ENCODE results near the gene DRC7. TPM values are rescaled to one million over a fixed set of nuclear protein-coding genes. Genes with fewer than 3 reads are reported as not detected.

The DRC7 gene
- total RNA-seq, 2 donors from 2014 or later = not detected

DNA sequence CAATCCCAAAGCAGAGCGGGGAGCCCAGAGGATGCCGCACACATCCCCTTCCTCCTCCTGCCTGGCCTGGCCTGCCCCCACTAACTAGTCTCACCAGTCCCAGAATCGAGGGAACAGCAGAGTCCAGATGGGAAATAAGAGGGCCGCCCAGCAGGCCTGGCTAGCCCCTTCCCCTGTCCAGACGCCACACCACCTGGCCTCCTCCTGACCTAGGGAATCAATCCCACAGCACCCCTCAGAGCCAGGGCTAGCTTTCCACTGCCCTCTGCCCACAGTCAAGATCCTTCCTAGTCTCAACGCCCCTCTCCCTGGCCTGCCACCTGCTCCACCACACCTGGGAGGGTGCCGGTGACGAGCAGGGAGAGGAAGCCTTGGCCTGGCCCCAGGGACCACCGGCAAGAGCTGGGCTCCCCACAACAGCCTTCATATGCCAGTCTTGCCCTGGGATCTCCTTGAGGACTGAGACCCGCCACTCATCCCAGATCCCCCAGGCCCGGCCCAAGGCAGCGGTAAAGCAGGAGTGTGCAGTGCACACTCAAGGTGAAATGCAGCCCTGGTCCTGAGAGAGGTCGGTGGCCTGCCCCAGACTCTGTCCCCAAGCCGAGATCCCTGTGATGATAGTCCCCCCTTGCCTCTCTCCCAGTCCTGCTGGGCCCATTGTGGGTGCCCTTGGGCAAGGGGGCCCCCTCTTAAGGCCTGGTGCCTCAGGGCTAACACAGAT is 68.8 kb downstream of the DRC7 start:
- no peak overlapping the region for H3K27ac ChIP-seq
- H3K36me3 ChIP-seq = no peaks in the 10 kb centered on the region

DNA sequence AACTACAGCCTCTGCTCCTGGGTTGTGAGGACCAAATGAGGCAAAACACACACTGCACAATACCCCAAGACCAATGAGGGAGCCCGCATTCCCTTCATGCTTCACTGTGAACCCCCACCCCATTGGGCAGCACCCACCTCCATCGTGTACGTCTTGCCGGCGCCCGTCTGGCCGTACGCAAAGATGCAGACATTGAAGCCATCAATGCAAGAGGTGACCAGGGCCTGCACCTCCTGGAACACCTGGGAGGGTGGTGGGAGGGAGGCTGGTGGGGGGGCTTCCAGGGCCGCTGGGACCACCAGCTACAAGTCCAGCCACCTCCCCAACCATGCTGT is 69.4 kb downstream of the DRC7 start:
- no peak for DNase-seq
- TF ChIP-seq CTCF (IDR thresholded peaks at IDR 0.05) = no peak
- no peaks in the 10 kb centered on the region for H3K4me1 ChIP-seq
- H3K27ac ChIP-seq = no peak overlapping the region
- H3K9ac ChIP-seq (ENCODE audit: low read depth in 2 of 2, low read length in 2 of 2) = no peak overlapping the region
- H3K27me3 ChIP-seq = no peaks in the 10 kb centered on the region
- H3K9me3 ChIP-seq = no peaks in the 10 kb centered on the region
- intact Hi-C loops (cut with DNase I) = no loop called here
- no peaks in the 10 kb centered on the region for H3K36me3 ChIP-seq
- no peak overlapping the region for H3K4me3 ChIP-seq

More for the DNA sequence above, 68.8 kb downstream of the DRC7 start:
- Histone ChIP-seq H3K9ac (ENCODE audit: low read depth in 2 of 2, low read length in 2 of 2) (no peak overlapping the region), H3K4me3 (no peak overlapping the region), H3K9me3 (no peaks in the 10 kb centered on the region), H3K27me3 (no peaks in the 10 kb centered on the region), H3K4me1 (no peaks in the 10 kb centered on the region)
- no peak for TF ChIP-seq CTCF (IDR thresholded peaks at IDR 0.05)
- intact Hi-C loops (cut with DNase I) = no loop called here
- no peak for DNase-seq

DNA sequence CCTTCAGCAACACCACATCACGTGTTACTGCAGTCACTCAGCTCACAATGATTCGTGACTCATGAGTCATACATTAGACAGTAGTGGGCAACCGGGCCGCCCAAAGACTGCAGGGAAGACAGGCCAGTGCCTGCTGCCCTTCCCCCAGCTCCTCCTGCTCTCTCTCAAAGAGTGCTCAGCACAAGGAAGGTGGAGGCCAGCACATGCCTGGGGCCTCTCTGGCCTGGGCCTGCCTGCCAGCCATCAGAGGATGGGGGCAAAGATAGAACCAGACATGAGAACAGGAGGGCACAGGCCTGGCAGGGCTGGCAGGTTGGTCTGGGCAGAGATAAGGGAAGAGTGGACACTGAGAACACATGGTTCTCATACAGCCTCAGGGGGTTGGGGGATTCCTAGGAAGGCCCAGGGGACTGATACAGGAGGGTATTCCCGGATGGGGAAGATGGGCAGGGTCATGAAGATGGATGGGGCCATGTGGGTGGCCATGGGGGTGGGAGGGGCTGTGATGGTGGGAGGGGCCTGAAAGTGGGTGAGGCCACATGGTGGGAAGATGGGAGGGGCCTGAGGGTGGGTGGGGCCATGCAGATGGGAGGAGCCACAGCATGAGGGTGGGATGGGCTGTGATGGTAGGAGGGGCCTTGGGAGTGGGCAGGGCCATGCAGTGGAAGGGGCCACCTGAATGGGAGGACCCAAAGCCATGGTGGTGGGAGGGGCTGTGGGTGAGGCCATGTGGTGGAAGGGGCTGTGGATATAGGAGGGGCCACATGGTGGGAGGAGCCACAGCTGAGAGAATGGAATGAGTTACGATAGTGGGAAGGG is 69.9 kb downstream of the DRC7 start:
- no peak overlapping the region for H3K27ac ChIP-seq
- no peaks in the 10 kb centered on the region for H3K36me3 ChIP-seq
- H3K4me1 ChIP-seq = no peaks in the 10 kb centered on the region
- no peak for TF ChIP-seq CTCF (IDR thresholded peaks at IDR 0.05)
- no peaks in the 10 kb centered on the region for H3K9me3 ChIP-seq
- no peak for DNase-seq
- no peak overlapping the region for H3K9ac ChIP-seq (ENCODE audit: low read depth in 2 of 2, low read length in 2 of 2)
- intact Hi-C loops (cut with DNase I) = no loop called here
- no peak overlapping the region for H3K4me3 ChIP-seq
- no peaks in the 10 kb centered on the region for H3K27me3 ChIP-seq

DNA sequence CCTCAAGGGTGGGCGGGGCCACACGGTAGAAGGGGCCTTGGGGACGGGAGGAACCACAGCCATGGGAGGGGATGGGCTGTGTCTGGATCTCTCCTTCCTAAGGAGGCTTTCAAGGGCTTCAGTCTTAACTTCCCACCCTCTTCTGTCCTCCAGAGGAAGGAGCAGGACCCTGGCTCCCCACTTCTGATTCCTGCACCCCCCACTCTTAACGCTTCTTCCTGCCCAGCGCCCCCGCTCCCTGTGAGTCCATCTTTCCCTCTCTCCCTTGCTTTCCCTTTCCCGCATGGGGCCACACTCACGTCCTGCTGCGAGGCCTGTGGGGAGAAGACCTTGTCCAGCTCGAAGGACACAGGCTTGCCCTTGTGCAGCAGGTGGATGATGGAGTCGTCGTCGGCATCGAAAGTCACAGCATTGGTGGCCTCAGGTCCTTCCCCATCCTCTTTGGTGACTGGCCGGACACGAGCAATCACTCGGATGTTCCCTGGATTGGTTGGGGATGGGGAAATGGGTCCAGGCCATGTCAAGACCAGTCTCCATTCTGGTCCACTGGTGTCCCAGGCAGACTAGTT is 70.6 kb downstream of the DRC7 start:
- TF ChIP-seq CTCF (IDR thresholded peaks at IDR 0.05) = no peak
- Histone ChIP-seq H3K36me3 (no peaks in the 10 kb centered on the region), H3K27ac (no peak overlapping the region), H3K9ac (ENCODE audit: low read depth in 2 of 2, low read length in 2 of 2) (no peak overlapping the region), H3K27me3 (no peaks in the 10 kb centered on the region), H3K4me1 (no peaks in the 10 kb centered on the region), H3K9me3 (no peaks in the 10 kb centered on the region), H3K4me3 (no peak overlapping the region)
- DNase-seq = no peak
- intact Hi-C loops (cut with DNase I) = no loop called here

- H3K36me3 ChIP-seq = no peaks in the 10 kb centered on the region
- intact Hi-C loops (cut with DNase I) = no loop called here
- no peaks in the 10 kb centered on the region for H3K9me3 ChIP-seq
- H3K27ac ChIP-seq = no peak overlapping the region
- H3K9ac ChIP-seq (ENCODE audit: low read depth in 2 of 2, low read length in 2 of 2) = no peak overlapping the region
- no peak for TF ChIP-seq CTCF (IDR thresholded peaks at IDR 0.05)
- no peaks in the 10 kb centered on the region for H3K4me1 ChIP-seq
- no peak for DNase-seq
- H3K4me3 ChIP-seq = no peak overlapping the region
- no peaks in the 10 kb centered on the region for H3K27me3 ChIP-seq
These were observed 72.2 kb downstream of the DRC7 start for GRCh38 chr16:57766714-57767348.
